Measurements from ENCODE around the gene GALNT13. TPM values are rescaled to one million over a fixed set of nuclear protein-coding genes. Genes with fewer than 3 reads are reported as not detected.

The GALNT13 gene
- total RNA-seq, 1 experiment from 2014 or later: not detected

DNA sequence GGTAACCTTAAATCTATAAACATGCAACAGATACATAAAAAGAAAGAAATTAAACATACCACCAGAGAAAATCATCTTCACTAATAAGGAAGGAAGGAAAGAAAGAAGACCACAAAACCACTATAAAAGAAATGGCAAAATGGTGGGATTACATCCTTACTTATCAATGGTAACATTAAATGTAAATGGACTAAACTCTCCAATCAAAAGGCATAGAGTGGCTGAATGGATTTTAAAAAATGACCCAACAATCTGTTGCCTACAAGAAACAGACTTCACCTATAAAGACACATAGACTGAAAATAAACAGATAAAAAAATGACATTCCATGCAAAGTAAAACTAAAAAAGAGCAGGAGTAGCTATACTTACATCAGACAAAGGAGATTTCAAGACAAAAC is 195.4 kb downstream of the GALNT13 start:
- intact Hi-C loops (cut with micrococcal nuclease; ENCODE audit: unreplicated experiment): no loop called here

DNA sequence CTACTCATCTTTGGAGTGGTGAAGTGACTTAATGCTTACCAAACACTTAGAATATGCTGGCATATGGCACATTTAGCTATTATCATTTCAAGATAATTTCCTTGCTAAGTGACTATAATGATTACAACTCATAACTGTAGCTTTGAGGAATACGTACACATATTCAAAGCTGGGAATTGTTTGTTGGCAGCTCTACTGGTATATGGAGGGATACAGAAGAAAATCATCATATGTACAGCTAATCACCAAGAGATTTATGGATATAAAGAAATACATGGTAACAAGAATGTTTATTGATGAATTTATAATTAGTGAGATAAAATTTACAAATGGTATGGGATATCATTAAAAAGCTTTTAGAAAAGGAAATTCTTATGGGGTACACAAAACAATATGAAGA is 207.2 kb downstream of the GALNT13 start:
- Histone ChIP-seq H3K4me3 (ENCODE audit: low read depth, low read length) (no peak overlapping the region), H3K9me3 (no peaks in the 10 kb centered on the region), H3K36me3 (ENCODE audit: control insufficient read depth, insufficient read depth, low read length) (no peaks in the 10 kb centered on the region), H3K27me3 (replicated peaks; ENCODE audit: control insufficient read depth, insufficient read depth, low read length) (no peaks in the 10 kb centered on the region), H3K4me1 (no peaks in the 10 kb centered on the region)
- DNase-seq: no peak
- intact Hi-C loops (cut with micrococcal nuclease; ENCODE audit: unreplicated experiment): no loop called here
- BruUV-seq (replicated peaks): no TSS peak
- CTCF ChIA-PET: no interaction called here
- POLR2A ChIA-PET: no interaction called here
- Mint-ChIP-seq H3K27ac (ENCODE audit: unreplicated experiment) (no peak overlapping the region), H3K4me1 (ENCODE audit: low read depth, unreplicated experiment) (no peaks in the 10 kb centered on the region), H3K9me3 (ENCODE audit: unreplicated experiment) (no peaks in the 10 kb centered on the region), H3K4me3 (ENCODE audit: unreplicated experiment) (no peak overlapping the region), H3K27me3 (ENCODE audit: insufficient read depth, unreplicated experiment) (no peaks in the 10 kb centered on the region), H3K36me3 (ENCODE audit: insufficient read depth, unreplicated experiment) (no peaks in the 10 kb centered on the region)
- TF ChIP-seq, protein P1, sequence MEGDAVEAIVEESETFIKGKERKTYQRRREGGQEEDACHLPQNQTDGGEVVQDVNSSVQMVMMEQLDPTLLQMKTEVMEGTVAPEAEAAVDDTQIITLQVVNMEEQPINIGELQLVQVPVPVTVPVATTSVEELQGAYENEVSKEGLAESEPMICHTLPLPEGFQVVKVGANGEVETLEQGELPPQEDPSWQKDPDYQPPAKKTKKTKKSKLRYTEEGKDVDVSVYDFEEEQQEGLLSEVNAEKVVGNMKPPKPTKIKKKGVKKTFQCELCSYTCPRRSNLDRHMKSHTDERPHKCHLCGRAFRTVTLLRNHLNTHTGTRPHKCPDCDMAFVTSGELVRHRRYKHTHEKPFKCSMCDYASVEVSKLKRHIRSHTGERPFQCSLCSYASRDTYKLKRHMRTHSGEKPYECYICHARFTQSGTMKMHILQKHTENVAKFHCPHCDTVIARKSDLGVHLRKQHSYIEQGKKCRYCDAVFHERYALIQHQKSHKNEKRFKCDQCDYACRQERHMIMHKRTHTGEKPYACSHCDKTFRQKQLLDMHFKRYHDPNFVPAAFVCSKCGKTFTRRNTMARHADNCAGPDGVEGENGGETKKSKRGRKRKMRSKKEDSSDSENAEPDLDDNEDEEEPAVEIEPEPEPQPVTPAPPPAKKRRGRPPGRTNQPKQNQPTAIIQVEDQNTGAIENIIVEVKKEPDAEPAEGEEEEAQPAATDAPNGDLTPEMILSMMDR (IDR thresholded peaks at IDR 0.05; ENCODE audit: insufficient read depth in 1 of 2, low read depth in 1 of 2, low read length in 1 of 2, severe bottlenecking in 1 of 2, unreplicated experiment in 1 of 2): no peak

More for the DNA sequence above, 195.4 kb downstream of the GALNT13 start:
- ChIA-PET CTCF (no interaction called here), POLR2A (no interaction called here)
- DNase-seq: no peak
- H3K9me3 ChIP-seq: peaks cover 6% of the 10 kb centered on the region
- H3K4me1 ChIP-seq: no peaks in the 10 kb centered on the region
- no peaks in the 10 kb centered on the region for H3K36me3 ChIP-seq (ENCODE audit: control insufficient read depth, insufficient read depth, low read length)
- no peaks in the 10 kb centered on the region for H3K27me3 ChIP-seq (replicated peaks; ENCODE audit: control insufficient read depth, insufficient read depth, low read length)
- Mint-ChIP-seq H3K36me3 (ENCODE audit: insufficient read depth, unreplicated experiment) (no peaks in the 10 kb centered on the region), H3K9me3 (ENCODE audit: unreplicated experiment) (peaks cover 6% of the 10 kb centered on the region), H3K4me3 (ENCODE audit: unreplicated experiment) (no peak overlapping the region), H3K27ac (ENCODE audit: unreplicated experiment) (no peak overlapping the region), H3K27me3 (ENCODE audit: insufficient read depth, unreplicated experiment) (no peaks in the 10 kb centered on the region), H3K4me1 (ENCODE audit: low read depth, unreplicated experiment) (no peaks in the 10 kb centered on the region)
- no peak overlapping the region for H3K4me3 ChIP-seq (ENCODE audit: low read depth, low read length)
- TF ChIP-seq, protein P1 (IDR thresholded peaks at IDR 0.05; ENCODE audit: insufficient read depth in 1 of 2, low read depth in 1 of 2, low read length in 1 of 2, severe bottlenecking in 1 of 2, unreplicated experiment in 1 of 2): no peak
- no TSS peak for BruUV-seq (replicated peaks)

DNA sequence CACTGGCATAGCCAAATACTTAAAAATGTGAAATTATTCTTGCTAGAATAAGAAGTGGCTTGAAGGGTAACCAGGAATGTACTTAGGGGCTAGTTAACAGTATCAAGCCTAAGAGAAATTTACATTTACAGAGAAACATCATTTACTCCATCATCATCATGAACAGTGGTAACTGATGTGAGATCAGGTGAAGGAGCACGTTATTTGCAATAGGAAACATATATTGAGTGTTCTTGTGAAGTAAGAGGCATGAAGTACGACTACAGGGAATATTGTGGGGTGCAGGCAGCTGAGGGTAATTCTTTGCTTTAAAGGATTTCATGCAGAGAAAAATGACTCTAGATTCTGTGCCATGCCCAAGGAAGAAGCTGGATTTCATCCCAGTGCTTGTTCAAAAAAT is 220.8 kb downstream of the GALNT13 start:
- H3K27me3 Mint-ChIP-seq (ENCODE audit: insufficient read depth, unreplicated experiment): no peaks in the 10 kb centered on the region
- intact Hi-C loops (cut with micrococcal nuclease; ENCODE audit: unreplicated experiment): no loop called here
- H3K27ac Mint-ChIP-seq (ENCODE audit: unreplicated experiment): no peak overlapping the region
- BruUV-seq (replicated peaks): no TSS peak
- H3K4me1 ChIP-seq: no peaks in the 10 kb centered on the region
- no peak overlapping the region for H3K4me3 Mint-ChIP-seq (ENCODE audit: unreplicated experiment)
- H3K36me3 Mint-ChIP-seq (ENCODE audit: insufficient read depth, unreplicated experiment): no peaks in the 10 kb centered on the region
- H3K27me3 ChIP-seq (replicated peaks; ENCODE audit: control insufficient read depth, insufficient read depth, low read length): no peaks in the 10 kb centered on the region
- TF ChIP-seq, protein P1 (IDR thresholded peaks at IDR 0.05; ENCODE audit: insufficient read depth in 1 of 2, low read depth in 1 of 2, low read length in 1 of 2, severe bottlenecking in 1 of 2, unreplicated experiment in 1 of 2): no peak
- no peak overlapping the region for H3K4me3 ChIP-seq (ENCODE audit: low read depth, low read length)
- no peaks in the 10 kb centered on the region for H3K36me3 ChIP-seq (ENCODE audit: control insufficient read depth, insufficient read depth, low read length)
- H3K9me3 ChIP-seq: no peaks in the 10 kb centered on the region
- CTCF ChIA-PET: no interaction called here
- no peaks in the 10 kb centered on the region for H3K4me1 Mint-ChIP-seq (ENCODE audit: low read depth, unreplicated experiment)
- POLR2A ChIA-PET: no interaction called here
- H3K9me3 Mint-ChIP-seq (ENCODE audit: unreplicated experiment): no peaks in the 10 kb centered on the region
- no peak for DNase-seq

Measured in Caco-2 (cell line).